Fibroblast of lung (primary cell): ENCODE results near the gene PTCRA. TPM values are rescaled to one million over a fixed set of nuclear protein-coding genes. Genes with fewer than 3 reads are reported as not detected.
"Not testable (repeated sequence)": the region's sequence is repeated elsewhere in the genome, so short reads cannot be mapped to it uniquely, and the experiment has no call there.

Experiments
- DNase-seq, 2 donors: peaks; one replicate each; pipeline versions ENCODE4 v3.0.0 to v3.0.0-alpha.2; 2010; ENCODE audit warnings: low read depth in 2 of 2
- H2AFZ ChIP-seq: 2 replicates; pipeline ENCODE4 v1.5.1; 2012; ENCODE audit warnings: low read length, control low read depth, inconsistent platforms
- H3K27ac ChIP-seq: 2 replicates; pipeline ENCODE4 v1.5.1; 2011; ENCODE audit warnings: low read length, control low read depth; ENCODE audit not compliant: insufficient read depth
- H3K27me3 ChIP-seq: 2 replicates; pipeline ENCODE4 v1.5.1; 2011; ENCODE audit warnings: mild to moderate bottlenecking, low read length; ENCODE audit not compliant: control insufficient read depth, insufficient read depth
- H3K36me3 ChIP-seq: 2 replicates; pipeline ENCODE4 v1.5.1; 2011; ENCODE audit warnings: low read length; ENCODE audit not compliant: control insufficient read depth, insufficient read depth
- H3K4me1 ChIP-seq: 2 replicates; pipeline ENCODE4 v1.5.1; 2011; ENCODE audit warnings: low read length; ENCODE audit not compliant: control insufficient read depth, insufficient read depth; ENCODE audit errors: extremely low read depth
- H3K4me2 ChIP-seq: 2 replicates; pipeline ENCODE4 v1.5.1; 2011; ENCODE audit warnings: low read length, control low read depth; ENCODE audit not compliant: insufficient read depth; ENCODE audit errors: extremely low read depth
- H3K4me3 ChIP-seq, 4 experiments: fragments of 200-600 bp in 1 of 4; sonication (generic) in 1 of 4; replicated peaks in 1 of 4; 2 replicates each; pipeline ENCODE4 v1.5.1; 2011 to 2016; ENCODE audit warnings: low read length in 4 of 4, low read depth in 3 of 4, mild to moderate bottlenecking in 3 of 4, control low read depth in 2 of 4, inconsistent platforms in 1 of 4, mixed read lengths in 1 of 4; ENCODE audit not compliant: insufficient read depth in 1 of 4; ENCODE audit errors: control extremely low read depth in 1 of 4
- H3K79me2 ChIP-seq: 2 replicates; pipeline ENCODE4 v1.5.1; 2012; ENCODE audit warnings: mild to moderate bottlenecking, low read length, inconsistent platforms; ENCODE audit not compliant: control insufficient read depth, insufficient read depth
- H3K9ac ChIP-seq: 2 replicates; pipeline ENCODE4 v1.5.1; 2011; ENCODE audit warnings: mild to moderate bottlenecking, low read length, control low read depth; ENCODE audit not compliant: insufficient read depth
- H3K9me3 ChIP-seq: 2 replicates; pipeline ENCODE4 v1.5.1; 2012; ENCODE audit warnings: low read depth, low read length; ENCODE audit not compliant: control insufficient read depth, insufficient read depth
- H4K20me1 ChIP-seq: 2 replicates; pipeline ENCODE4 v1.5.1; 2011; ENCODE audit warnings: low read length; ENCODE audit not compliant: control insufficient read depth, insufficient read depth; ENCODE audit errors: extremely low read depth
- CTCF ChIP-seq, 2 donors: IDR thresholded peaks in 1 of 2; conservative IDR thresholded peaks in 1 of 2; 1 replicate in 1 of 2; 2 replicates in 1 of 2; pipeline ENCODE4 v1.5.1; 2011 to 2012; ENCODE audit warnings: low read length in 2 of 2, control low read depth in 1 of 2, inconsistent platforms in 1 of 2, low read depth in 1 of 2, mild to moderate bottlenecking in 1 of 2
- EZH2 ChIP-seq: IDR thresholded peaks from 2 replicates; pipeline ENCODE4 v1.5.1; 2012; ENCODE audit warnings: low read length, control low read depth, mild to moderate bottlenecking; ENCODE audit errors: missing control alignments
- polyA plus RNA-seq, 2 donors: library from polyadenylated mRNA; depleted of rRNA in 1 of 2; stranded (reverse) in 1 of 2; unstranded in 1 of 2; fragments of >200 nt; gene quantifications; 2 replicates each; pipeline ENCODE4 v1.2.1, GENCODE V29; 2011 to 2012; ENCODE audit warnings: missing spikeins in 1 of 2
- total RNA-seq: library from RNA; depleted of rRNA; stranded (reverse); fragments of >200 nt; gene quantifications from 2 replicates; pipeline ENCODE4 v1.2.1, GENCODE V29; 2014

The PTCRA gene
- total and polyA plus RNA-seq, 2 donors (not counting 1 experiment from before 2014, with no cell fraction given) = not detected

DNA sequence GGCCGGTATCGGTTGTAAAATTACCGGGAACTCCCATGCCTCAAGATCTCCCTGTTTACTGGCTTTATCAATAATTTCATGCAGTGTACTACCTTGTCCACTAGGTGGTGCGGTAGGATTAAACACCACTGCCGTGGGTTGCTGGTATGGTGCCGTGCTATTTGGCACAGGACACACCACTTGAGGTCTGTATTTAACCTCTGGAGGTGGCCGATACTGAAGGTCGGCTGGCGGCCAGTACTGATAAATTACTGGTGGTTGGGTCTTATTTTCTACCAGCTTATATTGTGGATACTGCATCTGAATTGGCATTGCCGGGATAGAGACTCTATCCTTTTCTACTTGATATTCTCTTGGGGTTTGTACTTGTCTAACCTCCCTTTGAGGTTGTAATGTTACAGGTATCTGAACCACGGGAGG is 14.3 kb upstream of the PTCRA start:
- no peaks in the 10 kb centered on the region for H3K9me3 ChIP-seq
- peaks cover 4% of the 10 kb centered on the region for H3K4me1 ChIP-seq
- H3K4me3 ChIP-seq = no peak overlapping the region
- no peaks in the 10 kb centered on the region for H3K27me3 ChIP-seq
- H3K4me2 ChIP-seq = no peak overlapping the region
- H3K27ac ChIP-seq = no peak overlapping the region
- H3K9ac ChIP-seq = peak overlapping the region; percentile 7
- peak; percentile 75 to 82 for TF ChIP-seq CTCF (conservative IDR thresholded peaks at IDR 0.05 in 1 of 2, IDR thresholded peaks at IDR 0.05 in 1 of 2; ENCODE audit: low read depth in 1 of 2, low read length in 2 of 2)
- TF ChIP-seq EZH2 = no peak
- peak overlapping the region; percentile 57 for H2AFZ ChIP-seq
- peak; percentile 70 to 86 for DNase-seq
- no peaks in the 10 kb centered on the region for H3K36me3 ChIP-seq
- no peaks in the 10 kb centered on the region for H4K20me1 ChIP-seq
- no peaks in the 10 kb centered on the region for H3K79me2 ChIP-seq

DNA sequence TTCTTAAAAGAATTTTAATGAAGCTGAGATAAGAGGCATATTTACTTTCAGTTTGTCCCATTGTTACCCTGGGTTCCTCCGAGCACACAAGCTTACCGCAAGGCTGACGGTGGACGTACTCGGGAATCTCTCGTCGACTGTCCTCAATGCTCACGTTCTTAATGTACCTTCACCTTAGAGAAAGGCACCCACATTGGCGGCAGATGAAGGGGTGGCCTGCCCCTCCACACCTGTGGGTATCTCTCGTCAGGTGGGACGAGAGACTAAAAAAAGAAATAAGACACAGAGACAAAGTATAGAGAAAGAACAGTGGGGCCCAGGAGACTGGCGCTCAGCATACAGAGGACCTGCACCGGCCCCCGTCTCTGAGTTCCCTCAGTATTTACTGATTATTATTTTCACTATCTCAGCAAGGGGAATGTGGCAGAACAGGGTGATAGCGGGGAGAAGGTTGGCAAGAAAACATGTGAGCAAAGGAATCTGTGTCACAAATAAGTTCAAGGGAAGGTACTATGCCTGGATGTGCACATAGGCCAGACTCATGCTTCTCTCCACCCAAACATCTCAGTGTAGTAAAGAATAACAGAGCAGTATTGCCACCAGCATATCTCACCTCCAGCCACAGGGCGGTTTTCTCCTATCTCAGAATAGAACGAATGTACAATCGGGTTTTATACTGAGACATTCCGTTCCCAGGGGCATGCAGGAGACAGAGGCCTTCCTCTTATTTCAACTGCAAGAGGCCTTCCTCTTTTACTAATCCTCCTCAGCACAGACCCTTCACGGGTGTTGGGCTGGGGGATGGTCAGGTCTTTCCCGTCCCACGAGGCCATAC is 13.2 kb upstream of the PTCRA start:
- not testable (repeated sequence) for H3K27me3 ChIP-seq, H3K9me3 ChIP-seq, H3K27ac ChIP-seq, H3K4me3 ChIP-seq, H3K36me3 ChIP-seq, H3K4me2 ChIP-seq, H4K20me1 ChIP-seq, H3K79me2 ChIP-seq, H3K4me1 ChIP-seq, H3K9ac ChIP-seq, H2AFZ ChIP-seq, DNase-seq

GRCh38 chr6:42904467-42904866 is 11.4 kb upstream of the PTCRA start:
- no peak overlapping the region for H2AFZ ChIP-seq
- H3K4me1 ChIP-seq = peaks cover 4% of the 10 kb centered on the region
- H3K79me2 ChIP-seq = no peaks in the 10 kb centered on the region
- DNase-seq = no peak
- H3K4me3 ChIP-seq = no peak overlapping the region
- no peaks in the 10 kb centered on the region for H3K27me3 ChIP-seq
- H3K27ac ChIP-seq = no peak overlapping the region
- H3K9ac ChIP-seq = no peak overlapping the region
- no peaks in the 10 kb centered on the region for H3K36me3 ChIP-seq
- no peaks in the 10 kb centered on the region for H3K9me3 ChIP-seq
- H3K4me2 ChIP-seq = no peak overlapping the region
- no peak for TF ChIP-seq CTCF (conservative IDR thresholded peaks at IDR 0.05 in 1 of 2, IDR thresholded peaks at IDR 0.05 in 1 of 2; ENCODE audit: low read depth in 1 of 2, low read length in 2 of 2)
- no peak for TF ChIP-seq EZH2
- no peaks in the 10 kb centered on the region for H4K20me1 ChIP-seq
